NT2/D1 (cell line): ENCODE results near the gene CXCL17.

ENCODE experiments used
- SUZ12 ChIP-seq: IDR thresholded peaks from 2 replicates; pipeline ENCODE4 v1.6.1; 2011; ENCODE audit not compliant: insufficient read length, insufficient read depth; ENCODE audit errors: extremely low read depth
- YY1 ChIP-seq: IDR thresholded peaks from 2 replicates; pipeline ENCODE4 v1.6.1; 2011; ENCODE audit not compliant: insufficient read length, insufficient read depth

DNA sequence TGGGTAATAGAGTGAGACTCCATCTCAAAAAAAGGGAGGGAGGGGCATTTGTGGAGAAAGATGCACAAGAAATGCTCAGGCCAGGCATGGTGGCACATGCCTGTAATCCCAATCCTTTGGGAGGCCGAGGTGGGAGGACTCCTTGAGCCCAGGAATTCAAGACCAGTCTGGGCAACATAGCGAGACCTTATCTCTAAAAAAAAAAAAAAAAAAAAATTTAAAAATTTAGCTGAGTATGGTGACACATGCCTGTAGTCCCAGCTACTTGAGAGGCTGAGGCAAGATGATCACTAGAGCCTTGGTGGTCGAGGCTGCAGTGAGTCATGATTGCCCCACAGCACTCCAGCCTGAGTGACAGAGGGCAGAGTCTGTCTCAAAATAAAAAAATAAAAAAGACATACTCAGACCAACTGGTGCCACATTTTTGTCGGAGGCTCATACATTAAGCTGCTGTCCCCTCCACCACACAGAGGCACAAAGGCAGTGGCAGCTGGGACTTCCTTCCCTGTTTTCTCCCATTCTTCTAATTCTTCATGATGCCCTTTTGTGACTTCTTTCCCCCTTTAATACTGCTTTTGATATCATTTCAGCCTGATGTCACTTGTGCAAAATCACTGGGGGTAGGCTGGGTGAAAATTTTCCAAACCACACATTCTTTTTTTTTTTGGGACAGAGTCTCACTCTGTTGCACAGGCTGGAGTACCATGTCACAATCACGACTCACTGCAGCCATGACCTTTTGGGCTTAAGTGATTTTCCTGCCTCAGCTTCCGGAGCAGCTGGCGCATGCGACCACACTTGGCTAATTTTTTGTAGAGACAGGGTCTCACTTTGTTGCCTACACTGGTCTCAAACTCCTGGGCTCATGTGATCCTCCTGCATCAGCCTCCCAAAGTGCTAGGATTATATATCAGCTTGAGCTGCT lies 26.8 kb upstream of the CXCL17 start:
- TF ChIP-seq YY1 (no peak), SUZ12 (no peak)
